GM18861 (cell line): ENCODE results near the gene ERCC5.

Experiments
- ATAC-seq: cut with Tn5 transposase; IDR thresholded peaks from one replicate; pipeline ENCODE4 v1.9.1; 2021; ENCODE audit not compliant: unreplicated experiment

The ERCC5 gene

DNA sequence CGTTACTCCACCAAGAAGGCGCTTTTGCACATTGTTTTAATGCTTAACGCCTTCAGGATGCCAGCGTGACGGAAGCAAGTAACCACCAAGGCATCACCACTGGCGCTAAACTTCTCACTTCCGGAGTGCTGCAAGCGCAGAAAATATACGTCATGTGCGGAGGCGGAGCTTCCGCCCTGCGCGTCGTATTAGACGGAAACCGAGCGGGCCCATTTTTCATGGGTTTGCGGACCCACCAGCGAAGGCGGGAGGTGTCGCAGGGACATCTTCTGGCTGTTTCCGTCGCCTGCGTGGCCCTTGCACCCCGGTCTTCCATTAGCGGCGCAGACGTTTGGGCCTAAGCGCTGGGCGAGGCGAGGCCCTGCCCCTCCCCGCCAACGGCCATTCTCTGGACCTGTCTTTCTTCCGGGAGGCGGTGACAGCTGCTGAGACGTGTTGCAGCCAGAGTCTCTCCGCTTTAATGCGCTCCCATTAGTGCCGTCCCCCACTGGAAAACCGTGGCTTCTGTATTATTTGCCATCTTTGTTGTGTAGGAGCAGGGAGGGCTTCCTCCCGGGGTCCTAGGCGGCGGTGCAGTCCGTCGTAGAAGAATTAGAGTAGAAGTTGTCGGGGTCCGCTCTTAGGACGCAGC lies at the start of gene ERCC5:
Gene ERCC5, plus strand, starts transcription at position 403 of the 631 bp plus-strand sequence. CDS start 235 bp downstream, outside the sequence.
- peak; percentile 77 for ATAC-seq

DNA sequence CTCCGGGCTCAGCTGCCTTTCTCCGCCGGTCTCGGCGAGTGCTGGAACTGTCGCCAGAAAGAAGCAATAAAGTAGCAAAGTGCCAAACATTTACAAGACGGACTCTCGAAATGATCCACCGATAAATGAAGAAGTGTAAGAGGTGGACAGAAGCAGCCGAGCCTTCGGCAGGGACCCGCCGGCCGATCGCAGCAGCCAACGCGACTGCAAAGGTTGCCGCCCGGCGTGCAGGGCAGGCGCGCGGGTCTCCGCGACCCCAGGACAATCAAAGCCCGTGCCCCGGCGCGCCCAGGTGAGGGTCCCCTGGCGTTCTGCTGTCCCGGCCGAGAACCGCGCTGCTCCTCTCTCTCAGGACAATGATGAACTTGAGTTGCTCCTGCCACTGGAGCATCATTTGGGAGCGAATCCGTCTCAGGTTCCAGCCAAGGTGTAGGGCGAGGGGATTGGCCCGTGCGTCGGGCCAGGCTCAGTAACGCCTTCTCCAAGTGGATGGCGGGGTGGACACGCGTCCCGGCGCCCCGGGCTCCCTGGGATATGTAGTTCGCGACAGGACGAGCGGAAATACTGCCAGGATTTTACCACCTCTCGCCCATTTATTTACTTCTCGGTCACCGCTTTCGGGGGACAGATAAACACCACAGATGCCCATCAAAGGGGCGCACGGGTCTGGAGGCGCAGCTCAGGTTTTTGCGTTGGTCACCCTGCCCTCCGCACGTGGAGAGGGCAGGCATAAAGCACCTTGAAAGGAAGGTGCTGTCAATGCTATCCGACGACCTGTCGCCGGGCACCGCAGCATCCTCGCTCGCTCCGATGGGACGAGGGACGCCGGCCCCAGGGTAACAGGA lies 47.0 kb upstream of the ERCC5 start, which contains the start of the genes BIVM and POGLUT2:
Gene BIVM, plus strand, starts transcription at position 539 of the 845 bp plus-strand sequence. CDS start 8,149 bp downstream, outside the sequence.
Gene POGLUT2, minus strand, starts transcription at position 396 of the 845 bp plus-strand sequence. Its CDS starts 306 bp downstream, at position 90.
- peak; percentile 80 for ATAC-seq

DNA sequence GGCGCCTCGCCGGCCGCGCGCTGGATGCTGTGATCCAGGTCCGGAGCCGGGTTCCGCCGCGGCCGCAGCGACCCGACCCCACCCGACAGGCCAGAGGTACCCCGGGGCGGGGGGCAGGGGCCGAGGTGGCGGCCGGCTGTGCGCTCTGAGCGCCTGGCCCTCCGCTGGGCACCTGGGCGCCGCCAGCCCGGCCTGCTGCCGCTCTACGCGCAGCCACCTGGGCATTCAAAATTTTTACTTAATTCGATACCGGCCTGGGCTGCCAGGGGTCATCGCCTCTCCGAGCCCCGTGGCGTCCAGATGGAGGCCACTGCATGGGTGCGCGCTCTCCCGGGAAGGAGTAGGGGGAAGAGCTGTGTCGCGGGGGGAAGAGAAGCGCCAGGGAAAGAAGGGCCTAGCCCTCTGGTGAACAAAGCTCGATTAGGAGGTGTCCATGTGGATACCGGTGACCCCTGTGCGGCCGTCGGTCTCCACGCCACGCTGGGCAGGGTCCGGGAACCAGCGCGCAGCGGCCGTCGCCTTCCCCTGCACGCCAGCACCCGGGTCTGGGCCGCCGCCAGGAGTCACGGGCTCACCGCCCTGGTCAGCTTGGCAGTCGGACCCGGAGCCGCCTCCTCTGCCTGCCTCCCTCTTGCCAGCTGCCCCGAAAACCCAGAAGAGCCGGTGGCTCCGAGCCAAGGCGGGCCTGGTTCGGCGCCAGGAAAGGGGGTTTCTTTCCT lies 46.2 kb upstream of the ERCC5 start:
- ATAC-seq, result peak; percentile 0

DNA sequence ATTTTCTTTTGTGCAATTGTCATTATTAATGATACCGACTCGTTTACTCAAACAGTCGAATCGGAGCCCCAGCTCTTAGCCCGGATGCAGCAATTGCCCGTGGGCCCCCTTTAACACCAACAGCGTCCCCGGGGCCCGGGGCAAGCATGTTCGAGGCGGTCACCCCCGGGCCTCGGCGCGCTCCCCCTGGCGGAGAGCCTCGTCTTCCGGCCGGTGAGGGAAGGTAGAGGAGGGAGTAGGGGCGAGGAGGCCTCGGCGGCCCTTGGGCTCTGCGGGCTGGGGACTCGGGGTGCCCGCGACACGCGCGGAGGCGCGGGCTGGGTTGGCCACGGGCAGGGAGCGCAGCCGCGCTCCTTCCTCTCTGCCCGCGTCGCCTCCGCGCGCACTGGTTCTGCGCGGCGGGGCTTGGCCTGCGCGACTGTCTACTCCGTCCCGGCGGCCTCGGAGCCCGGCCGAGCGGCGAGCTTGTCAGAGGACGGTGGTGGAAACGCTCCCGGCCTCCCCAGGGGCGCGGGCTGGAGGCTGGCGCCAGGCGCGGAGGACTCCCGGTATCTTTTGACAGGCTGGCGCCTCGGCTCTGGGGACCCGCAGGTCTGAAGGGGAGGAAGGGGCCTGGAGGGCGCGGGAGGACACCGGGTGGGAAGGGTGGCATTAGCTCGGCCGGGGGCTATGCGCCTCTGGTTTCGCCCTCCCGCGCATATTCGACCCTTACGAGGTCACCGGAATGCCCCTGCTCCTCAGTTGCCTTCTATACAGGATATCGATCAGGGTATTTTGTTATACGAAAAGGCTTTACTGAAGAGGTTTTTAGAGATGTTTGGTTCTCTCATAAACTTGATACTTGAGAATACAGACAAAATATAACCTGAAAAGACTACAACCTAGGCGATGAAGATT lies 45.4 kb upstream of the ERCC5 start:
- peak; percentile 71 for ATAC-seq

DNA sequence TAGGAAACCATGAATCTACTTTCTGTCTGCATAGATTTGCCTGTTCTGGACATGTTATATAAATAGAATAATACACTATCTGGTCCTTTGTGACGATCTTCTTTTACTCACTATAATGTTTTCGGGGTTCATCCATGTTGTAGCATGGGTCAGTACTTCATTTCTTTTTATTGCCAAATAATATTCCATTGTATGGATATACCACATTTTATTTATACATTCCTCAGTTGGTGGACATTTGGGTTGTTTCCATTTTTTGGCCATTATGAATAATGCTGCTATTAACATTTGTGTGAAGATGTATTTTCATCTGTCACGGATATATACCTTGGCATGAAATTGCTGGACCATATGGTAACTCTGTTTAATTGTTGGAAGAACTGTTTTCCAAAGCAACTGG lies 40.2 kb upstream of the ERCC5 start:
- no peak for ATAC-seq

DNA sequence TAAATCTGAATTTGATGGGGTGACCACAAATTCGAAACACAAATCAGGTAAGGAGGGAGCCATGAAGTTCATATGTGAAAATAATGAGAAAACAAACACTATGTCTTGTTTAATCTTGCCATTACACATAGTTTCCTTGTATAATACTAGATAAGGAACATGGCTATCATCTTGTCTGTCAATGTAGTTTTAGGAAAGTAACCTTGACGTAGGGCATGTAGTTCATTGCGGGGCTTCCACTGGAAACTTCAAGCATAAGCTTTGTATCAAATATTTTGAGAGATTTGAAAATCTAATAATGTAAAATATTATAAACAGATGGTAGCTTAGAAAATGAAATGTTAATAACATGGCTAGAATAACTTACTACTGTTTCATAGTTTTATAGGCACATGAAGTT lies 38.1 kb upstream of the ERCC5 start:
- no peak for ATAC-seq

DNA sequence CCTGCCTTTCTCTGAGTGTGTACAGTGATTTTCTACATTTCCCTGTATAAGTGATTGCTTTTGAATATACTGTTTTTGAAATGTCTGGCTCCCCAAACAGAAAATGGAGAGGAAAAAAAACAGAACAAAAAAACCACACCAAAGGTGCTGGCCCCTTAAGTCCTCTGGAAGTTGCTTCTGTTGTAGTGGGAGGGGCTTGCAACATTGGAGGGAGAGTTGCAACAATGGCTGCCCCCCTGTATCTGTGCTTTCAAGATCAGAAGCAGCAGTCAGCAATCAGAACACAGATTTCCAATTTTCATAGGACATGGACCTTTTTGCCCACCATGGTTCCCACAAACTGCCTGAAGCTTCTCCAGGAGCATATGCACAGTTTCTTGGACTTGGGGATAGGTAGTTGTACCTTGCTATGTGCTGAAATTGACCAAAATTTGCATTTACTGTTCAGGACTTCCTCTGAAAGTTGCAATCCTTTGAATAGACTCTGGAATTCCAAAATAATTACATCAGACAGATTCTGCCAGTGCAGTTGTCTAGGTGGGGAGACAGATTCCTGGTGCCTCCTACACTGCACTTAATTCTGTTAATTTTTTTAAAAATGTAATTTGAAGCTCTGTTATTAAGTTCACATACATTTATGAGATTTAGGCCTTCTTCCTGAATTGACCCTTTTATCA lies 33.1 kb upstream of the ERCC5 start:
- no peak for ATAC-seq

DNA sequence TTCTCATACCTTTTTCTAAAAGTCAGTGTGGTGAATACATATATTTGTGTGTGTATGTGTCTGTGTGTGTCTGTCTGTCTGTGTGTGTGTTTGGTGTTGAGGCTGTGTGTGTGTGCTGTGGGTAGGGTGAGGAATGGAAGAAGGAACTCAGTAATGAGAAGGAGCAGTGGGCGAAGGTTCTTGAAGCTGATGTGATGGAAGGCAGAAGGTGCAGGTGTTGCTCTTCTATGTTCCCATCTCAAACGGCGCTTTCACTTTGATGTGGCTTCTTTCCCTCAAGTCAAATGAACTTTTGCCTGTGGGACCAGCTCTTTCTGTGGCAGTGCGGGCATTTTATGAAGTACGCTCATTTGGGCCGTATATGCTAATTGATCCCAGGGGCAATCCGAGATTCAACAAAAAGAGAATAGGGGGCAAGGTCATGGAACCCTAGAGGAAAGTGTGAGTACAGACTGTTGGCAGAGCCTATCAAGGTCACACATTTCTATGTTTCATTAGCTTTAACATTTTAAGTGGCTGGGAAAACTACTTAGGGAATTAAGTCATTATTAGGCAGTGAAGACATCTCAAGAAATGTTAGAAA lies 31.7 kb upstream of the ERCC5 start:
- ATAC-seq, result no peak

DNA sequence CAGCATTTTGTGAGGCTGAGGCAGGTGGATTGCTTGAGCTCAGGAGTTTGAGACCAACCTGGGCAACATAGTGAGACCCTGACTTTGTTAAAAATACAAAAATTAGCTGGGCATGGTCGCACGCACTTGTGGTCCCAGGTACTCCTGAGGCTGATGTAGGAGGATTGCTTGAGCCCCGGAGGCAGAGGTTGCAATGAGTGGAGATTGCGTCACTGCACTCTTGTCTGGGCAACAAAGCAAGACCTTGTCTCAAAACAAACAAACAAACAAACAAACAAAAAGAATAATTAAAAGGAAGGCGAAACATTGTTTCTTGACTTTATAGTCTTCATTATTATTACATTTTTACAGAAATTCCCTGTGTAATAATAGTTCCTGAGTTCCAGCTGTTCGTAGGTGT lies 31.0 kb upstream of the ERCC5 start:
- no peak for ATAC-seq

DNA sequence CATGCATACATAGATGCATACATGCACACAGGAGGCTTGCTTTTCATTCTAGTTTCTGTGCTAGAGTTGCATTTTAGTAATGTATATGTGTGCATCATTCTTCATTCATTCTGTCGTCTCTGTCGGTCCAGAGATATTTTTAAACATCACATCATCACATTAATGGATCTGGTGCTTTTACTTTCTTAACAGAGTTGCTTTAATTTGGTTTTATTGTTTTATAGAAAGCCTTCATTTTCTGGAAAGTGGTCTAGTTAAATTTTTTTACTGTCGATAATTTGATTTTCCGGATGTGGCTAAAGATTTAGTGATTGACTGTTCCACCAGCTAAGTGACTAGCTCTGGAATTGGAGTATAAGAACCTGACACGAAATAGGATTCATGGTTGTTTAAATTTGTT lies 30.0 kb upstream of the ERCC5 start:
- ATAC-seq, result no peak

DNA sequence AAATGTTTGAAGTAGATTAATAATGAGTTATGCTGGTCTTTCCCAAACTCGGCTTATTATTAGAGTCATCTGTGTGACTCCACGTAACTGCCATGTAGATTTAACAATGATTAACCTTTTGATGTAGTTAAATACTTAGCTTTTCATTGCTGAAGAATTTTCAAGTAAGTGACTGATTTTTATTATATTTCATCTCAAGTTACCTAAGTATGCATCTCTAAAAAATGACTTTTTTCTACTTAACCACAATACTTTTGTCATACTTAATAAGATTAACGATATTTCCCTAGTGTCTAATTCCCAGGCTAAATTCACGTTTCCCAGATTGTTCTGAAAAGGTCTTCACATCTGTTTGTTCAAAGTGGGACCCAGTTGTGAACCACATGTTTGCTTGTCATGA lies 29.1 kb upstream of the ERCC5 start:
- no peak for ATAC-seq

DNA sequence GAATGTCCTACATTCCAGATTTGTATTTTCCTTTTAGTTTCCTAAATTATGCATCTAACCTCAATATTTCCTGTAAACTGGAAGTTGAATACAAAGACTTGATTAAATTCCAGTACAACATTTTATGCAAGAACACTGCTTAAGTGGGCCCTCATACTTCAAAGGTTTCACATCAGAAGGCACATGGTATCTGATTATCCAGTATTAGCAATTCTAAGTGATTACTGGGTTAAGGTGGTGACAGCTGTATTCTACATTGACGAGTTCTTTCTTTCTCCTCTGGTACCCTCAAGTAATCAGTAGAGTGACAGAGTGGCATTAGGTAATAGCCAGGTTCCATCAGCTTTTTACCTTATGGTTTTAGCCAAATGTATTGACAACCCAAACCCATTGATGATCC lies 28.6 kb upstream of the ERCC5 start:
- ATAC-seq, result no peak

DNA sequence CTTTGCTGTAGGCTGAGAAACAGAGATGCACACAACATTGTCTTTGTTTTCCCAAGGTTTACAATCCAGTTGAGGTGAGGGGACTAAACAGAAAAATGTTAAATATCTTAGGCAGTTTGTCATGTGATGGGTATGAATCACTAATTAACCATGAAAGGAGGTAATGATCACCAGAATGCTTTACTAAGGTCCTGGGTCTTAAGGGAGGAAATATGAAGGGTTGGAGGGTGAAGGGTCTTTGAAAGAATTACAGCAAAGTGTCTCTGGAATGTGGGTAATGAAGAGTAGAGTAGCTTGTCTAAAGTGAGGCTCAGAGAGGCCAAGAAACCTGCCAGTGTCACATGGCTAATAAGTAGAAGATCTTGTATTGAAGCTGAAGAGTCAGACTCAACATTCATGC lies 27.9 kb upstream of the ERCC5 start:
- ATAC-seq, result no peak

DNA sequence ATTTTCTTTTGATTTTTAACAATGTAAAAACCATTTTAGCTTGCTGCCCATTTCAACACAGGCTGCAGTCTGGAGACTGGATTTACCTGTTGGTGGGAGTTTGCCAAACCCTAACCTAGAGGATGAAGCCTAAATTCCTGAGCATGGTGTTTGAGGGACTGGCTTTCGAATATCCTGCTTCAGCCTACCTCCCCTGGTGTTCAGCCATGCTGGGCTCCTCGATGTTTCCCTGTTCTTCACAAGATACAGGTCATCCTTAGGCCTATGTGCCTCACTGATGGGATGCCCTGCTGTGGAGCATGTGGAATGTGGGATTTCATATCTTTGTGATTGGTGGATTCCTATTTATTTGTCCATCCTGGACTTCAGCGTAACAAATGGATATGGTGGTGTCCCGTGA lies 20.4 kb upstream of the ERCC5 start:
- no peak for ATAC-seq

DNA sequence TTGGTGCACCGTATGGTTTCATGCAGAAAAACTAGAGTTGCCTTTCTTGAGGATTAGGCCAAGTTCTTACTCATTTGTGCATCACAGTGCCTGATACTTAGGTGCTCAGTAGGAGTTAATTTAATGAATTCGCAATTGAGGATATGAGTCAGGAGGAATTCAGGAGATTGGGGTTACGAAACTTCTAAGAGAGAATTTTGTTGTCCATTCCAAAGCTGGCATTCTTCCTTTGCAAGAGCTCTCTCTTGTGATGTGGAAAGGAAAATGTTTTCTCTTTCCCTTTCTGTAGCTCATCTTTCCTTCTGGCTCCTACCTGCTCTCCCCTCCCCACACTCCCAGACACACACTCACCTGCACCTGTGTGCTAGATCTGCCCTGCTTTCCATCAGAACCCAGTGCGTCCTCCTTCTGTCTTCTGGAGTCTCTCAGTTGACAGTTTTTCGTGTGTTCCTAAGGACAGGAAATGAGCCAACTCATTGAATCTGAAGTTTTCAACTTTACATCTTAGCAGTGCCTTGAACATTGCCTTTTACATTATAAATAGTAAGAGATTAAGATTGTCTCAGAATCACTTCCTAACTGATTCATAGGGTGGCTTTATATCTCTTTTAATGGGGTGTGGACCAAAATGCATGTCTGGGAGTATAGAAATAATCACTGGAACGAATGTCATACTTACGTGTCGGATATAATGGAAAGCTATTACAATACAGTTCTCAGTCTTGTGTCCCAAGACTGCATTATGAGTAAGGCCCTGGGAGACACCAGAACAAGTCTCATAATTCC lies 19.7 kb upstream of the ERCC5 start:
- ATAC-seq, result no peak

DNA sequence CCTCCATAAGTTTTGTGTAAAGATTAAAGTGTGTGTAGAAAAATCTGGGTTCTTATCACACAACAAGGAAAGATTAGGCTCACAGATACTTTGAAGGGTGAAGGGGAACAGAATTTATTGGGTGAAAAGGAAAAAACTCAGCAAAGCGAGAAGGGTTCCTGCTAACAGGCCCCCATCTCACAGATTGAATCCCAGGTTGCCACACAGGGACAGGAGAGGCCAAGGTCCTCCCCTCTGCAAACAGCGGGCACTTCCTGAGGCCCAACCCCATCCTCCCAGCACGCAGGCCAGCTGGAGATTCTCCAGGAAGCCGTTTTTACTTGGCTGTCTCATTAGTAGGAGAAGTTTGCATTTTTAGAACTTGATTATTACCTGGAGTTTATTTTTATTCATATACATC lies 15.2 kb upstream of the ERCC5 start:
- no peak for ATAC-seq

DNA sequence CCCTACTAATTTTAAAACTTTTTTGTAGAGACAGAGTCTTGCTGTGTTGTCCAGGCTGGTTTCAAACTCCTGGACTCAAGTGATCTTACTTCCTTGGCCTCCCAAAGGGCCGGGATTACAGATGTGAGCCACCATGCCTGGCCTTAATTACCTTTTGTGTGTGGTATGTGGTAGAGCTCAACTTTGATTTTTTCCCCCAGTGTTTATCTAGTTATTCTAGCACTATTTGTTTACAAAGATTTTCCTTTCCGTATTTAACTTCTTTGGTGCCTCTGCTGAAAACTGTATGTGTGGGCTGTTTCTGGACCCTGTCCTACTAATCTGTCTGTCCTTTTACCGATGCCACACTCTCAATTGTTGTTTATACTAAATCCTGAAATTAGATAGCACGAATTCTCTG lies 9.4 kb upstream of the ERCC5 start:
- ATAC-seq, result no peak

DNA sequence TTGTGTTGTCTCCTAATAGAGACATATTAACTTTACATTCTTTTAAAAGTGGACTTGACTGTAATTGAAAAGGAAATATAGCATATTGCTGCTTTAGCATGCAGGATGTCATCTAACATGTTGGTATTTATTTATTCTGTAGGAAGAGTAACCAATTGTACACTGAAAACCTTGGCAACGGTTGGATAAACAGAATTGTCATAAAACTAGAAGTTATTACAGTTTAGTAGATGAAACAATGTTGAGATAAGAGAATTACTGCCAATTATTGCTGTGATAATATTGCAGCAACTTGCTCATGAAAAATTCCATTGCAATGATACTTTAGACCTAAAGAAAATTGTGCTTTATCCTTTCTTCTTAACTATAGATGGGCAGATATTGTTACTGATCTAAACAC lies 7.6 kb upstream of the ERCC5 start:
- no peak for ATAC-seq

DNA sequence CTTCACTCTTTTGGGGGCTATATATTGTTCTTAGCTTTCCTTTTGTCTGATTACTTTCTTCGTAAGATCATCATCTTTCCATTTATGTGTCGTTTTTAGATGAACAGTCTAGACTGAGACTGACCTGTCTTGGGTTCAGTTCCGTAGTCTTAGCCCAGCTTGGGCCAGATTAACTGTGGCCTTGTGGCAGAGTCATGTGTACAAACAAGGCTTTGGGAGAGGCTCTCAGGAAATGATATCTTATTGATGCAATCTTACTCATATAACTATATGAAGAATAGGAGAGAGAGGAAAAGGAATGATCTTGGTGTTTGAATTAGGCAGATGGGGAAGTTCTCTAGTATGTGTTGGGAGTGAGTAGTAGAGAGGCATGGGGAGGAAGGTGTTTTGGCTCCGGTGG lies 6.8 kb upstream of the ERCC5 start:
- no peak for ATAC-seq
